Kidney (tissue), 14 donors: ENCODE data around the gene PPM1L. TPM values are rescaled to one million over a fixed set of nuclear protein-coding genes. Genes with fewer than 3 reads are reported as not detected.

ENCODE experiments used
- DNase-seq, 5 donors: peaks; one replicate each; pipeline ENCODE4 v3.0.0-alpha.2; 2013 to 2020
- FAIRE-seq: peaks from 2 replicates; lab custom pipeline; 2012; peaks lifted over from hg19 to GRCh38; lab: Jason Lieb, UNC
- H3K27ac ChIP-seq, 2 donors: one replicate each; pipeline ENCODE4 v1.7.0; 2013; ENCODE audit warnings: low read depth in 2 of 2, low read length in 2 of 2, inconsistent platforms in 1 of 2
- H3K27me3 ChIP-seq: one replicate; pipeline ENCODE4 v1.7.1; 2013; ENCODE audit warnings: low read length, inconsistent platforms; ENCODE audit not compliant: control insufficient read depth, insufficient read depth
- H3K36me3 ChIP-seq, 3 donors: one replicate each; pipeline versions ENCODE4 v1.7.0 to v1.7.1; 2013; ENCODE audit warnings: low read length in 3 of 3, control low read depth in 1 of 3, inconsistent platforms in 1 of 3; ENCODE audit not compliant: insufficient read depth in 3 of 3, control insufficient read depth in 2 of 3
- H3K4me1 ChIP-seq, 3 donors: one replicate each; pipeline versions ENCODE4 v1.7.0 to v1.7.1; 2013; ENCODE audit warnings: low read length in 3 of 3, inconsistent platforms in 1 of 3, low read depth in 1 of 3; ENCODE audit not compliant: control insufficient read depth in 2 of 3, insufficient read depth in 2 of 3
- H3K4me3 ChIP-seq, 3 donors: one replicate each; pipeline versions ENCODE4 v1.7.0 to v1.8.1; 2013; ENCODE audit warnings: low read length in 3 of 3, control low read depth in 1 of 3, inconsistent platforms in 1 of 3
- H3K9ac ChIP-seq, 3 donors: one replicate each; pipeline versions ENCODE4 v1.7.0 to v1.7.1; 2013; ENCODE audit warnings: low read length in 3 of 3, control low read depth in 1 of 3, inconsistent platforms in 1 of 3
- H3K9me3 ChIP-seq, 3 donors: one replicate each; pipeline versions ENCODE4 v1.7.0 to v1.7.1; 2013; ENCODE audit warnings: low read length in 3 of 3, control low read depth in 1 of 3, inconsistent platforms in 1 of 3; ENCODE audit not compliant: control insufficient read depth in 2 of 3, insufficient read depth in 1 of 3
- intact Hi-C: fragments of 100-400 bp; cut with DNase I; formaldehyde crosslinking; loops from one replicate; pipeline ENCODE4 v1.11.1; 2022
- polyA plus RNA-seq: library from polyadenylated mRNA; stranded (reverse); fragments of 350-450 nt; fragmentation: Illumina TruSeq; extraction: RNeasy Lipid Tissue Mini Kit (QIAGEN cat#74804); gene quantifications from one replicate; pipeline ENCODE4 v1.2.3, GENCODE V29; 2014; ENCODE audit warnings: low read depth, low replicate concordance; ENCODE audit not compliant: insufficient read depth
- total RNA-seq: library from RNA; stranded (reverse); fragmentation: NEBNext Ultra II Directional; extraction: Animal tissue kit (Norgen Biotek cat#: 25700); gene quantifications from one replicate; pipeline ENCODE4 v1.2.1, GENCODE V29; 2021
- TF ChIP-seq, protein P1 (sequence below): IDR thresholded peaks from 3 replicates; pipeline ENCODE4 v1.5.1; 2012; ENCODE audit warnings: mild to moderate bottlenecking, moderate library complexity, borderline replicate concordance; ENCODE audit not compliant: insufficient read depth; ENCODE audit errors: extremely low read depth
- donor health status: control.
- donor health status: control.
- donor health status: control.
- donor health status: control.
- donor health status: control.
- donor health status: DM: yes; HTN: yes; CAD: no.
- donor health status: Normal renal cell carcinoma (clear cell type).

Gene PPM1L
- total and polyA plus RNA-seq, 2 donors from 2014 or later: 2.8 to 13.8 TPM

DNA sequence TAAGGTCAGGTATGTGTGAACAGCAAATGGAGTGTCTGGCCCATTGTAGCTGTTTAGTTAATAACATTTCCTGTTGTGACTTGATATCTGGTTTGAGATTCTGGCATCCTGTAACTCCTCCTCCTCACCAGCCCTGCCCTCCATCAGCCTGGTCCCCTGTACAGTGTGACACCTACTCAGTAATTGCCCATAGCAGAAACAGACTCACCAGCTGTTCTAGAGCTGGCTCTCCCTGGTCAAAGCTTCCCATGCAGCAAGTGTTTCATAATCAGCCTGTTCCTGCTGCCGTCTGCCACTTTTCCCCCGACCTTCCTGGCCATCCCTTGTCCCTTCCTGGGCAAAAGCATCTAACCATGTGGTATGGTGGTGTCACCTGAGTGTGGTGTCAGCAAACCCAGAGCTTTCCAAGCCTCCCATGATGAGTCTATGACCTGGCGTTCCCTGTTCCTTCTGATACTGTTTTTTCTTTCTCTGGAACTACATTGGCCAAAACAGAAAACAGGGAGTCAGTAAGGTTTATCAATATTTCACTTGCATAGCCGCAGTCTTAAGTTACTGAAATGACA is 293.7 kb downstream of the PPM1L start:
- TF ChIP-seq, protein P1, sequence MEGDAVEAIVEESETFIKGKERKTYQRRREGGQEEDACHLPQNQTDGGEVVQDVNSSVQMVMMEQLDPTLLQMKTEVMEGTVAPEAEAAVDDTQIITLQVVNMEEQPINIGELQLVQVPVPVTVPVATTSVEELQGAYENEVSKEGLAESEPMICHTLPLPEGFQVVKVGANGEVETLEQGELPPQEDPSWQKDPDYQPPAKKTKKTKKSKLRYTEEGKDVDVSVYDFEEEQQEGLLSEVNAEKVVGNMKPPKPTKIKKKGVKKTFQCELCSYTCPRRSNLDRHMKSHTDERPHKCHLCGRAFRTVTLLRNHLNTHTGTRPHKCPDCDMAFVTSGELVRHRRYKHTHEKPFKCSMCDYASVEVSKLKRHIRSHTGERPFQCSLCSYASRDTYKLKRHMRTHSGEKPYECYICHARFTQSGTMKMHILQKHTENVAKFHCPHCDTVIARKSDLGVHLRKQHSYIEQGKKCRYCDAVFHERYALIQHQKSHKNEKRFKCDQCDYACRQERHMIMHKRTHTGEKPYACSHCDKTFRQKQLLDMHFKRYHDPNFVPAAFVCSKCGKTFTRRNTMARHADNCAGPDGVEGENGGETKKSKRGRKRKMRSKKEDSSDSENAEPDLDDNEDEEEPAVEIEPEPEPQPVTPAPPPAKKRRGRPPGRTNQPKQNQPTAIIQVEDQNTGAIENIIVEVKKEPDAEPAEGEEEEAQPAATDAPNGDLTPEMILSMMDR: no peak
- FAIRE-seq: no peak
- Histone ChIP-seq H3K27me3 (no peaks in the 10 kb centered on the region), H3K9ac (no peak overlapping the region), H3K36me3 (no peaks in the 10 kb centered on the region), H3K4me1 (no peaks in the 10 kb centered on the region), H3K4me3 (no peak overlapping the region), H3K27ac (no peak overlapping the region), H3K9me3 (no peaks in the 10 kb centered on the region)
- DNase-seq: no peak
- intact Hi-C loops: no loop called here

DNA sequence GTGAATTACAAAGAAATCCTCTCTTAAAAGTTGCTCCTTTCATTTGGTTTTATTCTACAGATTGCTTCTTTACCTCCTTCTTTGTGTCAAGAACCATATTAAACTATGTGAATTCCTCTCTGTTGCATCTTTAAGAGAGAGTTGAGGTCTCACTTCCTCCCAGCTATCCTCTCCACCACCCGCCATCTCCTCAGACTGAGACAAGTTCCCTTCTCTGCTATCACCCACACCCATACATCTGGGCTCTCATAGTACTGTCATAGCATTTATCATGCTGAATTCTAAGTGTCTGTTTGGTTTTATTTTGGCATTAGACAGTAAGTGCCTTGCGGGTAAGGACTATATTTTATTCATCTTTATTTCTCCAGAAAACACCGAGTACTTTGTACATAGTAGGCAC is 294.9 kb downstream of the PPM1L start:
- Histone ChIP-seq H3K36me3 (no peaks in the 10 kb centered on the region), H3K4me3 (no peak overlapping the region), H3K9ac (no peak overlapping the region), H3K27me3 (no peaks in the 10 kb centered on the region), H3K27ac (no peak overlapping the region), H3K4me1 (no peaks in the 10 kb centered on the region), H3K9me3 (no peaks in the 10 kb centered on the region)
- intact Hi-C loops: no loop called here
- DNase-seq: no peak
- no peak for FAIRE-seq
- TF ChIP-seq, protein P1: no peak

DNA sequence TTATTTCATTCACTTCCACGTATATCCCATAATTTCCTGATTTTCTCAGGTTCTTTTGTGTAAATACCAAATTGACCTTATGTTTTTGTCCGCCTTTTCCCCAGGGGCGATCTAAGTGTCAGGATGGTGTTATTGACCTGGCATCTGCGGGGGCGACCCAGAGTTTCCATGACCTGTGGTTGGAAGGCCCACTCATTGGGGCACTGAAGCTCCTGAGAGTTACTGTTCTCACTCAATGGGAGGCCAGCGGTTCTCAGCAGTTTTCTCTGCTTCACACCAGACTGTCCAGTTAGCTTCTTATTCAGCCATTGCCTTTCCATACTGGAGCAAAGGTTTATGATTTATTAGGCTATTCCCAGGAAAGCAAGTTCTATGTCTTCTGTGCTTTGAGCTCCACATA is 295.8 kb downstream of the PPM1L start:
- TF ChIP-seq, protein P1: no peak
- FAIRE-seq (no peak), DNase-seq (no peak)
- intact Hi-C loops: no loop called here
- no peak overlapping the region for H3K4me3 ChIP-seq
- H3K36me3 ChIP-seq: no peaks in the 10 kb centered on the region
- H3K4me1 ChIP-seq: no peaks in the 10 kb centered on the region
- H3K9me3 ChIP-seq: no peaks in the 10 kb centered on the region
- no peak overlapping the region for H3K27ac ChIP-seq
- no peaks in the 10 kb centered on the region for H3K27me3 ChIP-seq
- no peak overlapping the region for H3K9ac ChIP-seq
